Activated naive CD4-positive, alpha-beta T cell treated with anti-CD3 and anti-CD28 coated beads, Interleukin-2, amount 50 U/mL, for 16 hours (primary cell): ENCODE results near the gene RFNG.

Source experiments
- DNase-seq: peaks from one replicate; pipeline ENCODE4 v3.0.0-alpha.2; 2020

Gene RFNG

DNA sequence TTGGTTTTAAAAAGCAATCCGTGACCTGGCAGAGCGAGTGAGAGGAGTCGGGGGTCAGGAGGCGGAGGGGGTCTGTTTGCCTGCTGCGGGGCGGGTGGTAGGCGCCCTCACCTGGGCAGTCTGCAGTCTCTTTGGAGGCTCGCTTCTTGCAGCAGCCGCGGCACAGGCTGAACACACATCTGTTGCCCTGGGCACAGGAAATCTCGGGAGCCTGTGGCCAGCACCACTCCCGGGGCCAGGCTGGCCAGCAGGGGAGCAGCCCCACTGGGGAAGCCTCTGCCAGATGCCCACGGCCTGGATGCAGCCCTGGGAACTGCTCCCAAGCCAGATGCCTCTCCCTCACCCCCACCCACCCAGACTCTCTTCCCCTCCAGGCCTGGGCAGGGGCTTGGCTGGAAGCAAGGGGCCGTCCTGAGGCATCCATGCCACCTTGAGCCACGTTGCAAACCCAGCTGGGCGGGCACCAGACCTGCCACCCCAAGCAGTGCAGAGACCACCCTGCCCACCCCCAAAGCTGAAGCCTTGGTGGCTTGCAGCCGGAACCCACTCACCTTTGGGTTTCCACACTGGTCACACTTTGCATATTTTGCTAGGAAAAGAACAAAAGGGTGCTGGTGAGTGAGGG lies 6.7 kb upstream of the RFNG start:
- no peak for DNase-seq

DNA sequence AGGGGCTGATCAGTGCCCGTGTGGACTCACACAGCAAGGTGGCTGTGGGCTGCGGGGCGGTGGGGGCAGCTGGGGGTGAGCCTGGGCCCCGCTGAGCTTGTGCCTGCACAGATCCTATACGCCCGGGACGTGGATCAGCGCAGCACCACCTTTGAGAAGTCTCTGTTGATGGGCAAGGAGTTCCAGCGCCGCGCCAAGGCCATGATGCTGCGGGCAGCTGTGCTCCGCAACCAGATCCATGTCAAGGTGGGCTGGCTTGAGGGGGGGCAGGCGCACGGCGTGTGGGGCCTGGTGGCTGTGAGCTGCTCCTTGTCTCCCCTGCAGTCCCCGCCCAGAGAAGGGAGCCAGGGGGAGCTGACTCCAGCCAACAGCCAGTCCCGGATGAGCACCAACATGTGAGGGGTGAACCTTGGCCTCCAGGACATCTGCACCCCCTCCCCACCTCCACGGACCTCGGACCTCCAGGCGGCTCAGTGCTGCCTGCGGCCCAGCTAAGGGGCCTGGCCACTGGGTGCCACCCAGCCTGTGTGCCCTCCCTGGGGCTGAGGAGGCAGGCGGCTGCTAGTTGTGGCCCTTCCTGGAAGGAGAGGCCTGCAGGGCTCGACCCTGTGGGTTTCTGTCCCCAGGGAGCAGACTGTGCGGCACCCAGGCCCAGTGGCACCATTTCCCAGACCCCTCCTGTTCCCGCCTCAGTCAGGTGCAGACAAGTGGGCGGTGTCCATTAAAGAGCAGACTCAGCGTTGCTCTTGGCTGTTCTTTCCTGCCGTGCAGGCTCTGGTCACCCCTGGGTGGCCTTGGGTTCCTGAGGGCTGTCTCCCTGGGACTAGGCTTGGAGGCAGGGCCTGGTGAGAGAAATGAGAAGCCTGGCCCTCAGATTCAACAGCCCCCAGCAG lies 5.4 kb upstream of the RFNG start:
- DNase-seq, result no peak

DNA sequence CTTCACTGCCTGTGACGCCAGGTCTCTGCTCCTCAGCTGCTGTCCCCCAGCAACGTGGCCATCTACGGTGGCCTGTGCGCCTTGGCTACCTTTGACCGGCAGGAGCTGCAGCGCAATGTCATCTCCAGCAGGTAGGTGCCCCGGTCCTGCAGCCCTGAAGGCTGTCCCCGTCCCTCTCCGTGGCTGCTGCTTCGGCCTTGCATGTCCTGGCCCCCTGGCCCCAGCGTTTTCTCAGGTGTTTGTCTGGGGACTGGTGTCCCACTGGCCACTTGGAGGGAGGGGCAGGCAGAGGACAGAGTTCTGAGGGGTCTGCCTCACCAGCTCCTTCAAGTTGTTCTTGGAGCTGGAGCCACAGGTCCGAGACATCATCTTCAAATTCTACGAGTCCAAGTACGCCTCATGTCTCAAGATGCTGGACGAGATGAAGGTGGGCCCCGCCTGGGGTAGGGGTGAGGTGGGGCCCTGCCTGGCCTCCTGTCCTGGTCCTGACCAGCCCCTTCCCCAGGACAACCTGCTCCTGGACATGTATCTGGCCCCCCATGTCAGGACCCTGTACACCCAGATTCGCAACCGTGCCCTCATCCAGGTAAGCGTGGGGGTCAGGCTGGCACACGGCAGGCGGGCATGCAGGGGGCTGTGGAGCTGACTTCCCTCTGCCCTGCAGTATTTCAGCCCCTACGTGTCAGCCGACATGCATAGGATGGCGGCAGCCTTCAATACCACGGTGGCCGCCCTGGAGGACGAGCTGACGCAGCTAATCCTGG lies 4.5 kb upstream of the RFNG start:
- DNase-seq, result no peak

DNA sequence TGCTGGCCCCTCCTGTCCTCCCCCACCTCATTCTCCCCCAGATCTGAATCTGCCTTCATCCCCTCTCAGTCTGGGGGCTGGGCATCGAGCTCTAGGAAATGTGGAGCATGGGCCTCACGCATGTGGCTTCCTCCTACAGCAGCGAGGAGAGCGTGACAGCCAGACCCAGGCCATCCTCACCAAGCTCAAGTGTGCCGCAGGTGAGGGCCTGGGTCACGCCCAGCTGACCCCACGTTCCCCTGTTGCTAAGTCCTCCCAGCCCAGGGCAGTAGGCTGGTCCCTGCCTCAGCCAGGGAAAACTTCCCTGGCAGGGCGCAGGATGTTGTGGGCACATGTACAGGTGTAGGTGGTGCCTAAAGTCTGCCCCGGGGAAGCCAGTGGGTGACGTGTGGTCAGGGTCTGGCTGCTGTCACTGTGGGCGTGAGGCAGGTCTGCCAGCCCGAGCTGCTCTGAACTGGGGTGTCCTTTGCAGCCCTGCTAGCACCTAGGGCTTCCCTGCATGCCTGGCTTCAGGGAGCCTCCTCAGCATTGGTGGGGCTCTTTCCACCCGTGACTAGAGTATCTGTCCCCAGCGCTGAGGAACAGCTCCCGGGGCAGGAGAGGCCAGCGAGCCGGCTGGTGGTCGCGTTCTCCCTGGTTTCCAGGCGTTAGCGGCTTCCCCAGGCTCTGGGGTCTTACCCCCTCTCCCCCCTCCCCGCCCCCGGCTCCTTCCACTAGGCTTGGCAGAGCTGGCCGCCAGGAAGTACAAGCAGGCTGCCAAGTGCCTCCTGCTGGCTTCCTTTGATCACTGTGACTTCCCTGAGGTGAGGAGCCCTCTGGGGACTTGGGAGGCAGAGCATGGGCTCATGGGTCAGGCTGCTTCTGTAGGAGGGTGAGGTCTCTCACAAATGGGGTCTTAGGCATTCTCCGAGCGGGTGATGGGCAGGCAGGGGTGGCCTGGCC lies 3.7 kb upstream of the RFNG start:
- no peak for DNase-seq

DNA sequence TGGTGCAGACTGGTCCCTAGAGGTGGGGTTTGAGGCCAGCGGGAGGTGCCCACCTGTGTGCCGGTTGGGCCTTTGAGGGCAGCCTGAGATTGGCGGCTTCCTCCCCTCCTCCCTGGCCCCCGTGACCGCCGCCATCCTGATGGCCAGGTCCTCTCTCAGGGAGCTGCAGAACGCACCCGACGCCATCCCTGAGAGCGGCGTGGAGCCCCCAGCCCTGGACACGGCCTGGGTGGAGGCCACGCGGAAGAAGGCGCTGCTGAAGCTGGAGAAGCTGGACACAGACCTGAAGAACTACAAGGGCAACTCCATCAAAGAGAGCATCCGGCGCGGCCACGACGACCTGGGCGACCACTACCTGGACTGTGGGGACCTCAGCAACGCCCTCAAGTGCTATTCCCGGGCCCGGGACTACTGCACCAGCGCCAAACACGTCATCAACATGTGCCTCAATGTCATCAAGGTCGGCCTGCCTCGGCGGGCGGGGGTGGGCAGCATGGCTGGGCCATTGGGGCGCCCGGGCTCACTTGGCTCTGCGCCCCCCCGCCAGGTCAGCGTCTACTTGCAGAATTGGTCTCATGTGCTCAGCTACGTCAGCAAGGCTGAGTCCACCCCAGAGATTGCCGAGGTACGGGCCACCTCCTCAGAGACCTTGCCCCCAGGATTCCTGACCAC lies 2.9 kb upstream of the RFNG start:
- DNase-seq, result no peak

DNA sequence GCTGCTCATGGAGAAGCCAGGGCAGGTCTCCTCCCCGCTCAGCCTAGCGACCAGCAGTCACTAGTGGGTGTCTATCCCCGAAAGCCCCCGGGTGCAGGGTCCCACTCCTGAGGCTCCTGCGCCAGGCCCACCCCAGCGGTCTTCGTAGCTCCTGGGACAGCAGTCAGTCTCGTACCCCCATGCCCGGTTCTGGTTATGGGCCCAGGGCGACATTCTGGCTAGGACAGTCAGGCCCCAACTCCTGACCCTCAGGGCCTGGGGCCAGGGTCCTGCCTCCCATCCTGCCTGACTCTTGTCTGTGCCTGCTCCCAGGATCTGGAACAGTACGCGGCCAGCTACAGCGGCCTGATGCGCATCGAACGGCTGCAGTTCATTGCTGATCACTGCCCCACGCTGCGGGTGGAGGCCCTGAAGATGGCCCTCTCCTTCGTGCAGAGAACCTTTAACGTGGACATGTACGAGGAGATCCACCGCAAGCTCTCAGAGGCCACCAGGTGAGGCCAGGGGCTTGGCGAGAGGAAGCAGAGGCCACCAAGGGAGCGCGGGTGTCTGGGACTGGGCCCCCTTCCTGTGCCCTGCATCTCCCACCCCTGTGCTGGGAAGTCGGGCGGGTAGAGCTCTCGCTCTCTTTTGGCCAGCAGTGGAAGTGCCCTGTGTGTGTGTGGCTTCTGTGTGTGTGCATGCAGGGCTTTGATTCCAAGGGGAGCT lies 2.1 kb upstream of the RFNG start:
- DNase-seq, result no peak

DNA sequence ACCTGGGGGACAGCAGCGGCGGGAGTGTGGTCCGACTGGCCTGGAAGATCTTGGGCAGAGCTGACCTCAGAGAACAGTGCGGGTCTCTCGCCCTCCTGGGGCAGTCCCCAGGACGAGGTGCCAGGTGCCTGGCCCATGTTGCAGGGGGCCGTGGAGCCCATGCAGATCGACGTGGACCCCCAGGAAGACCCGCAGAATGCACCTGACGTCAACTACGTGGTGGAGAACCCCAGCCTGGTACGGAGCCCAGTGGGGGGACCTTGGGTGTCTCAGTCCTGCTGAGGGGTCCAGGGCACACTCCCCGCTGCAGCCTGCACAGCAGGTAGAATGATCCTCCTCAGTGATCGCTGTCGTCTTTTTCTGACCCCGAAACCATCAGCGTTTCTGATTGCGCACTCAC lies 1.5 kb upstream of the RFNG start:
- DNase-seq, result no peak

DNA sequence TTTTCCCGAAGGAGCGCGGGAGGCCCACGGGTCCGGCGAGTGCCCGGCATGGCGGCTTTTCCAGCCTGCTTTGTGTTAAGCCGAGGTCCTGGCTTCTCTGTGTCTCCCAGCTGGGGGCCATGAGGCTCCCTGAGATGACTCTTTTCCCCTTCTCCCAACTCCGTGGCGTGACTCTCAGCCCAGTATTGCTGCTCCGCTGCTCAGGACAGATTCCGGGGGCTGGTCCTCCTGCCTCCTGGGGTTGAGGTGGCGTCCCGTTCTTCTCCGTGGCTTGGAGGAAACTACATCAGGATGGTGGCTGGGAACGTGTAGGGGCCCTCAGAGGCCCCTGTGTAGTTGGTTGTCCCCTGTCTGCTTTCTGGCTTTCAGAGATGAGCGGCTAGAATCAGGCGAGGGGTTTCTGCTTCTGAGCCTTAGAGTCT lies 1.0 kb upstream of the RFNG start:
- DNase-seq, result no peak

DNA sequence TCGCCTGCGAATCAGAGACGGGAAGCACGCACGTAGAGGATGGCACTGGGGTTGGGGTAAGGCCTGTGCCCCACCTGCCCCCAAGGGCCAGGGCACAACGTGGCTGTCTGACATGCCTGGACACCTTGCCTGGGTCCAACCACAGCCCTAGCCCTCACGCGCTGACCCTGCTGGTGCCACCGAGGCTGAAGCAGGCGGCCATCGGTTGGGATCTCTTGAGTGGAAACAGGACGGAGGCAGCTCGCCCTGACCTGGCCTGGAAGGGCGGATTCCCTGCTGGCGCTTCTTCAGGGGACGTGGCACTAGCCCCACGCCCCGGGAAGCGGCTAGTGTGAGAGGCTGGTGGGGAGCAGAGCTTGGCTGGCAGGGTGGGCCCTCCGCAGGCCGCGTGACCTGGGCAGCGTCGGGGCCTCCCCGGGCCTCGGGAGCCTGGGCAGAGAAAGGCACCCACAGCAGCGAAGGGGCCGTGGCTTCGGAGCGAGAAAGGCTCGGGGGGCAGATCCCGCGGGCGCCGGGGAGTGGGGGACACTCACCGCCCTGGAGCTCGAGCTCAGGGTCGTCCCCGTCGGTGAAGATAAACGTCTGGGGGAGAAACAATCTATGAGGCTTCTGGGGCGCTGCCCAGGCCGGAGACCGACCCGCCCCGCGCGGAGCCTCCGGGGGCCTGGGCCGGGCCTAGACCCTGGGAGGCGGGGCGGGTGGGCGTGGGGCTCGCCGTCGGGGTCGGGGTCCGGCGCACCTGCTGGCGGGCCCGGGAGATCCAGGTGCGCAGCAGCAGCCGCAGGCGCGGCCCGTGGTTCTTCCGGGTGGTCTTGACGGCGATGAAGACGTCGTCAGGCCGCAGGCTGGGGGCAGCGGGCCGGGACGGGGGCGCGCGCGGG lies 610 bp downstream of the RFNG start:
- DNase-seq, result no peak

DNA sequence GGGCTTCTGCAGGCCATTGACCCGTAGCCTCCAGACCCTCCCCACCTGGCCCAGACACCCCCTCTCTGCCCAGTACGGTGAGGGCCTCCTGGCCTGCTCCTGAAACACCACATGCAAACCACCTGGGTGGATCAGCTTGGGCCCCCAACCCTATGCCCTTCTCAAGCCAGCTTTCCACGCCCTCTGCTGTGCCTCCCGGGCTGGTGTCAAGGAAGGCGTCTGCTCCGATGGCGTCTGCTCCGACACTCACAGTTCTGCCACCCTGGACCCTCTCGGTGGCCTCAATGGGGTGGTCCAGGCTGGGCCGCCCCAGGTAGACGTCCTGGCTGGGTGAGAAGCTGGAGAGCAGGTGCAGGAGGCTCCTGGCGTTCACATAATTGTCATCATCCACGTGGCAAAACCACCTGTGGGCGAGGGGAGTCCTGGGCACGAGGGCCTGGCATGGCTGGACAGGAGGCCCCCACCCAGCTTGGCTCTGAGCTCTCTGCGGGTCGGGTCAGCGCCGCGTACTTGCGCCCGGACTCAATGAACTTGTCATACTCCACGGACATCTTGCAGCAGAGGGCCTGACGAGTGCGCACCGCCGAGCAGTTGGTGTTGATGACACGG lies 1.4 kb downstream of the RFNG start:
- DNase-seq, result no peak

DNA sequence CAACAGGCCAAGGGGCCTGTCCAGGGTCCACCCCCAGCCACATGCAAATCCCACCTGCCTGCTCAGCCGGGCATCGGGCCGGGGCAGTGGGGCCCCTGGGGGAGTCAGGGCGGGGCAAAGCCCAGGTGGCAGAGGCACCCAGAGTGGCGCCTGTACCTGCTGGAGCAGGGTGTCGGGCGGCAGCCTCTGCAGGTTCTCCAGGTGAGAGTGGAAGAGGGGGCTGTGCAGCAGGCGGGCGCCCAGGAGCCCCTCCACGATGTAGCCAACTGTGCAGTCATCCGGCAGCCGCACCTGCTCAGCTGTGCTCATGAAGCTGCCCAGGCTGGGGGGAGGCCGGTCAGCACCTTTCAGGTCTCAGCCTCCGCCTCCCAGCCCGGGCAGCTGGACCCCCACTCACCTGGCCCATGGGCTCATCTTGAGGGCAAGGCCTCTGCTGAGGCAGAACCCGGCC lies 2.1 kb downstream of the RFNG start:
- no peak for DNase-seq

DNA sequence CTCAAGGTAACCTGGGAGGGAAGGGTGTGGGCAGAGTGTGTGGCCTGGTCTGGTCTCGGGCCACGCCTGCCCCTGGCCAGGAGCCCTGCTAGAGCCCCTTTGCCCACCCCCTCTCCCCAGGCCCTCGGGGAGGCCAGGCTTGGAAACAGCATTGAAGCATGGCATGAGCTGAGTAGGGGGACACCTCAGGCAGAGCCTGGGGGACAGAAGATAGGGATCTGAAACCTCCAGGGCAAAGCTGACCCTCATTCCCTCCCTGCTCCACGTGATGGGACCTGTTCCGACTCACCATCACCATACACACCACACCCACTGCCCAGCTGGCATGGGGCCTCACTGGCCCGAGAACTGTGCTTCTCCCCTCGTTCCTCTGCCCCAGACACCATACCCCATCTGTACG lies 2.5 kb downstream of the RFNG start:
- DNase-seq, result no peak

DNA sequence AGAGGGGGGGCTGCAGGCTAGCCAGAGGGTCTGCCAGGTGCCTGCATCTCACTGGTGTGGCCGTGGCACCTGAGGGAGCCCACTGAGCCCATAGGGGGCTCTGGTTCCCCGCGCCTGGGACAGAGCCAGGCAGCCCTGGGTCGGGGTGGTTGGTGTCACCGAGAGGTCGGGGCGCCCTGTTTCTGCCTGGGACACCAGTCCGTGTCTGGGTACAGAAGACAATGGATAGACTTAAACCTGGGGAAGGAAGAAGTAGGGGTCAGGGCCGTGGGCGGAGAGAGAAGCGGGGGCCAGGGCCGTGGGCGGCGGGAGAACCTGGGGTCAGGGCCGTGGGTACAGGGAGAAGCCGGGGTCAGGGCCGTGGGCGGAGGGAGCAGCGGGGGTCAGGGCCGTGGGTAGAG lies 3.0 kb downstream of the RFNG start:
- no peak for DNase-seq

DNA sequence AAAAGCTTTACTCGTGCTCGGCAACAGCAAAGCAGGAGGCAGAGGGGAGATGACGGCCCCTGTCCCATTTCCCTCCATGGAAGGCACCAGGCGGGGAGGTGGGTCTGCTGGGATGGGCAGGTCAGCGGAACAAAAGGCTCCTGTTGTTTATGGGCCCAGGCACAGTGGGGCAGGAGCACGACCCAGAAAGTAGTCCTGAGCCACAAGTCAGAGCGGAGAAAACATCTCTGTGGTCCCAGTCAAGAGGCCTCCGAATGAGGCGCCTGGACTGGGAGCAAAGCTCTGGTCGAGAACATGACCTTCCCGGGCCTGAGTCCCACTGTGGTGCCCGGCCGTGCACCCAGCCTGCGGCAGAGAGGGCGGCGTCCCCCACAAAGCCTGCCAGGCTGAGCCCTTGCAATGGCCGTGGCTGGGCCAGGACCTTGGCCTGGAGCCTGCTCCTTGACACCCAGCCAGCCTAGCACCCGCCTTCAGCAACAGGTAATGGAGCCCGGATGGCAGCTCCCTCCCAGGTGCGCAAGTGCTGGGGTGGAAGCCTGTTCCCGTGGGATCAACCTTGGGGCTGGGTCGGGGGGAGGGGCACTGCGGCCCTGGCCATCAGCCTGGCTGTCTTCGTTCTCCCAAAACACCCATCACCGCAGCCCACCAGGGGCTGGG lies 3.6 kb downstream of the RFNG start:
- DNase-seq, result no peak

DNA sequence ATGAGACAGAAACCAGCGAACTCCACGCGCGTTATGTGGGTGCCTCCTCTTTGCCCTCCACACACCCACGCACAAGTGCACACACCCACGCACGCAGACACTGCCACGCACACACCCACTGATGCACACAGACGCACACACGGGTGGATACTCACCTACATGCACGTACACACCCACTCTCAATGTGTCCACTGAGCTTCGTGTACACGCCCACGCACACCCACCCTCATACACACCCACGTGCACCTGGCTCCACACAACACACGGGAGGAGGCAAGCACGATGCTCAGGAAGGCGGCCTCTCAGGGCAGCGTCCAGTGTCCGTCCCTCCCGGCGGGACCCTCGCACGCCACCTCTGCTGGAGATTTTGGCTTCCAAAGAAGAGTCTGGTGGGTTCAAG lies 4.2 kb downstream of the RFNG start:
- no peak for DNase-seq

DNA sequence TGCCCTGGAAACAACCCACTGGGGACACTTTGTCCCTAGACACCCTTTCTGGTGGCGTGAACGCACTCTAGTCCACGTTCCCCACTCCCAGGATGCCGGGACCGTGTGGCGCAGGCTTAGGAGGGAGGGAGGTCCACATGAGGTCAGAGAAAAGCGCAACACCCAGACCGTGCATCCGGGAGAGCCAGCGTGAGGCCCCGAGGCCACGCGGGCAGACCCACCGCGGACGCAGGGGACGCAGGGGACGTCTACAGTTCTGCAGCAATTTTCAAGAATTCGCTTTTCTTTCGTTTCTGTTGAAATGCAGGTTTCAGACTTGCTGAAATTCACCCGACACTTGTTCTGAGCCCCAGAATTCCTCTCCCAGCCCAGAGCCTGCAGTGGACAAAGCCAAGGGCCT lies 4.7 kb downstream of the RFNG start:
- no peak for DNase-seq

DNA sequence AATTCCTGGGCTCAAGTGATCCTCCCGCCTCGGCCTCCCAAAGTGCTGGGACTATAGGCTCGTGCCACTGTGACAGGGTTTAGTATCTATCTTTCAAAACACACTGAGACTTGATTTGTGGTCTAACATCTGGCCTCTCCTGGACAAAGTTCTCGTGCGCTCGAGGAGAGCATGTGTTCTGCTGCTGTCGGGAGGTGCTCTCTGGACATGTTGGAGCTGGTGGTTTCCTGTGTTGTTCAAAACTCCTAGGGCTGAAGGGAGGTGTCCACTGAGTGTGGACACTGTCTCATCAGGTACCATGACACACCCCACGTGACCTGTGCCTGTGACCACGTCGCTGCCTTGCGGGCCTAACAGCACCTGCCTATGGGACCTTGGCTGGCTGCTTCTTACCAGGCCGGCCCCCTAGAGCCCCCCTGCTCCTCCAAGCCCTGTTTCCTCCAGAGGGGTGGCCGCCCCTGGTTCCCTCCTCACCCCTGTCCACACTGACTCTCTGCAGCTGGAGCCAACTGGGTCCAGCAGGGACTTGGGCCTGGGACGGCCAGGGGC lies 5.6 kb downstream of the RFNG start:
- no peak for DNase-seq

DNA sequence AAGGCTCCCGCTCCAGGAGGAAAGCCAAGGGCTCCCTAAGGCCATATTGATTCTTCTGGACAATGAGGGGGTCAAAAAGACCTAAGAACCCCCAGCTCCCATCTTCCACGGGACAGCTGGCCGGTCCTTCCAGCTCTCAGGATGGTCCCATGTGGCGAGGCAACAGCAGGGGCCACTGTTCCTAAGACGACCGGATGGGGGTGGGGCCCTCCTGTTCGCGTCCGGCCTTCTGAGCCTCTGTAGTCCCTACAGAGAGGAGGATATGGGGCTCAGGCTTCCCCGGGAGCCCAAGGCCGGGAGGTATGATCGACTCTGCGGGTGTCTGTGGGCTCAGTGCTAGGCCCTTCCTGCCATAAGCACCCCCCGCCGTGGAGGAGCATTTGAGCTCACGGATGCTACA lies 8.1 kb downstream of the RFNG start:
- DNase-seq, result no peak

DNA sequence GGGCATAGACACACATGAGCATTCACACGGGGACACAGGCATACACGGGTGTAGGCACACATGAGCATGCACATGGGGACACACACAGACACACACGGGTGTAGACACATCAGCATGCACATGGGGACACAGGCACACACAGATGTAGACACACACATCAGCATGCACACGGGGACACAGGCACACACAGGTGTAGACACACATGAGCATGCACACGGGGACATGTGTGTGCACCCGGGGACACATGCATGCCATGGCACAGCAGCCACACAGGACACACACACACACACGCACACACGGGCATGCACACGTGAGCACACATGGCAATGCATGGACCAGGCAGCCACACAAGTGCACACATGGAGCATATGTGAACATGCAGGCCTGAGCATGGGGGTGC lies 9.0 kb downstream of the RFNG start:
- DNase-seq, result no peak
